ENCODE results near the gene PCDHB10. TPM values are rescaled to one million over a fixed set of nuclear protein-coding genes. Genes with fewer than 3 reads are reported as not detected.
"Not testable (repeated sequence)": the region's sequence is repeated elsewhere in the genome, so short reads cannot be mapped to it uniquely, and the experiment has no call there.

PCDHB10 gene
- total RNA-seq, 6 donors from 2014 or later = 1.0 to 2.2 (median 1.6) TPM

DNA sequence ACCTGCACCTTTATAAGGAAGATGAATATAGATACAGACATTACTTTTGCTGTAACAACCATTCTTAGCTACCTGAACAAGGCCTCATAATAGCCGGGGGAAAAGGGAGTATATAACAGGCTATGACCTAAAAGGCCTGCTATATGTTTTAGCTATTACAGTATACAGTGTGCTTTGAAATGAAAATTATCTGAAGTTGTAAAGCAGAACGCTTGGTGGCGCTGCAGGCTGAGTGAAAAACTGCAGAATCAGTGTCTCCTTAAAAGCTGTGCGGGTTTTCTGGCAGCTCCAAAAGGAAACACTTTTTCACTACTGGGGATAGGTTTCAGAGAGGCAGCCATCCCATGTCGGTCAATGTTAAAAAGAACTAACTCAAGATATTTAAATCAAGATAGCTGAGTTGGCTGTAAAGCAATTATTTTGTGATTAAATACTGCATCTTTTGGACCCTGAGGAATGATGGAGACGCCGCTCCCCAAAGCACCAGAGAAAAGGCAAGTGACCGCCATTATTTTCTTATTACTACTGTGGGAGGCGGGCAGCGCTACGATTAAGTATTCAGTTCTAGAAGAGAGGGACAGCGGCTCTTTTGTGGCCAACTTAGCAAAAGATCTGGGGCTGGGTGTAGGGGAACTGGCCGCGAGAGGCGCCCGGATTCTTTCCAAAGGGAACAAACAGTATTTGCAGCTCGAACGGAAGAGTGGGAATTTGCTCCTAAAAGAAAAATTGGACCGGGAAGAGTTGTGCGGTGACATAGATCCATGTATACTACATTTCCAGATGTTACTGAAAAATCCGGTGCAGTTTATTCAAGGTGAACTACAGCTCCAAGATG, 36.4 kb upstream of the PCDHB10 start:
- no peaks in the 10 kb centered on the region for H3K36me3 ChIP-seq
- peaks cover 13 to 52% (median 48%) of the 10 kb centered on the region in 4 donors for H3K9me3 ChIP-seq
- 32 to 38% methylated on average over 21 of the region's 21 CpGs for WGBS, 2 donors
- no peak for ATAC-seq (ENCODE audit: low FRiP score in 2 of 2)
- TF ChIP-seq POLR2A (IDR thresholded peaks at IDR 0.05) (no peak), EP300 (IDR thresholded peaks at IDR 0.05) (no peak), POLR2AphosphoS5 (IDR thresholded peaks at IDR 0.05) (no peak)
- TF ChIP-seq, protein P1, sequence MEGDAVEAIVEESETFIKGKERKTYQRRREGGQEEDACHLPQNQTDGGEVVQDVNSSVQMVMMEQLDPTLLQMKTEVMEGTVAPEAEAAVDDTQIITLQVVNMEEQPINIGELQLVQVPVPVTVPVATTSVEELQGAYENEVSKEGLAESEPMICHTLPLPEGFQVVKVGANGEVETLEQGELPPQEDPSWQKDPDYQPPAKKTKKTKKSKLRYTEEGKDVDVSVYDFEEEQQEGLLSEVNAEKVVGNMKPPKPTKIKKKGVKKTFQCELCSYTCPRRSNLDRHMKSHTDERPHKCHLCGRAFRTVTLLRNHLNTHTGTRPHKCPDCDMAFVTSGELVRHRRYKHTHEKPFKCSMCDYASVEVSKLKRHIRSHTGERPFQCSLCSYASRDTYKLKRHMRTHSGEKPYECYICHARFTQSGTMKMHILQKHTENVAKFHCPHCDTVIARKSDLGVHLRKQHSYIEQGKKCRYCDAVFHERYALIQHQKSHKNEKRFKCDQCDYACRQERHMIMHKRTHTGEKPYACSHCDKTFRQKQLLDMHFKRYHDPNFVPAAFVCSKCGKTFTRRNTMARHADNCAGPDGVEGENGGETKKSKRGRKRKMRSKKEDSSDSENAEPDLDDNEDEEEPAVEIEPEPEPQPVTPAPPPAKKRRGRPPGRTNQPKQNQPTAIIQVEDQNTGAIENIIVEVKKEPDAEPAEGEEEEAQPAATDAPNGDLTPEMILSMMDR (IDR thresholded peaks at IDR 0.05) = no peak
- no peak overlapping the region for H3K4me3 ChIP-seq
- no peaks in the 10 kb centered on the region for H3K4me1 ChIP-seq
- no peaks in the 10 kb centered on the region for H3K27me3 ChIP-seq
- no peak for DNase-seq
- no peak overlapping the region for H3K27ac ChIP-seq

DNA sequence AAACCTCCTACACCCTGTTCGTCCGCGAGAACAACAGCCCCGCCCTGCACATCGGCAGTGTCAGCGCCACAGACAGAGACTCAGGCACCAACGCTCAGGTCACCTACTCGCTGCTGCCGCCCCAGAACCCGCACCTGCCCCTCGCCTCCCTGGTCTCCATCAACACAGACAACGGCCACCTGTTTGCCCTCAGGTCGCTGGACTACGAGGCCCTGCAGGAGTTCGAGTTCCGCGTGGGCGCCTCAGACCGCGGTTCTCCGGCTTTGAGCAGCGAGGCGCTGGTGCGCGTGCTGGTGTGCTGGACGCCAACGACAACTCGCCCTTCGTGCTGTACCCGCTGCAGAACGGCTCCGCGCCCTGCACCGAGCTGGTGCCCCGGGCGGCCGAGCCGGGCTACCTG, 34.8 kb upstream of the PCDHB10 start:
- H3K4me3 ChIP-seq; ATAC-seq (ENCODE audit: low FRiP score in 2 of 2); H3K27ac ChIP-seq; H3K36me3 ChIP-seq; H3K27me3 ChIP-seq; H3K4me1 ChIP-seq: not testable (repeated sequence)
- 45 to 60% methylated on average over 1 to 22 of the region's 38 CpGs for WGBS, 2 donors
- peak in 1 of 2 donors; percentile 64 for DNase-seq
- H3K9me3 ChIP-seq = peaks cover 10 to 43% (median 36%) of the 10 kb centered on the region in 4 donors

DNA sequence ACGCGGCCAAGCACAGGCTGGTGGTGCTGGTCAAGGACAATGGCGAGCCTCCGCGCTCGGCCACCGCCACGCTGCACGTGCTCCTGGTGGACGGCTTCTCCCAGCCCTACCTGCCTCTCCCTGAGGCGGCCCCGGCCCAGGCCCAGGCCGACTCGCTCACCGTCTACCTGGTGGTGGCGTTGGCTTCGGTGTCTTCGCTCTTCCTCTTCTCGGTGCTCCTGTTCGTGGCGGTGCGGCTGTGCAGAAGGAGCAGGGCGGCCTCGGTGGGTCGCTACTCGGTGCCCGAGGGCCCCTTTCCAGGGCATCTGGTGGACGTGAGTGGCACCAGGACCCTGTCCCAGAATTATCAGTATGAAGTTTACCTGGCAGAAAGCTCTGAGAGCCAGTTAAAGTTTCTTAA, 34.3 kb upstream of the PCDHB10 start:
- ATAC-seq (ENCODE audit: low FRiP score in 2 of 2); H3K4me3 ChIP-seq: not testable (repeated sequence)

DNA sequence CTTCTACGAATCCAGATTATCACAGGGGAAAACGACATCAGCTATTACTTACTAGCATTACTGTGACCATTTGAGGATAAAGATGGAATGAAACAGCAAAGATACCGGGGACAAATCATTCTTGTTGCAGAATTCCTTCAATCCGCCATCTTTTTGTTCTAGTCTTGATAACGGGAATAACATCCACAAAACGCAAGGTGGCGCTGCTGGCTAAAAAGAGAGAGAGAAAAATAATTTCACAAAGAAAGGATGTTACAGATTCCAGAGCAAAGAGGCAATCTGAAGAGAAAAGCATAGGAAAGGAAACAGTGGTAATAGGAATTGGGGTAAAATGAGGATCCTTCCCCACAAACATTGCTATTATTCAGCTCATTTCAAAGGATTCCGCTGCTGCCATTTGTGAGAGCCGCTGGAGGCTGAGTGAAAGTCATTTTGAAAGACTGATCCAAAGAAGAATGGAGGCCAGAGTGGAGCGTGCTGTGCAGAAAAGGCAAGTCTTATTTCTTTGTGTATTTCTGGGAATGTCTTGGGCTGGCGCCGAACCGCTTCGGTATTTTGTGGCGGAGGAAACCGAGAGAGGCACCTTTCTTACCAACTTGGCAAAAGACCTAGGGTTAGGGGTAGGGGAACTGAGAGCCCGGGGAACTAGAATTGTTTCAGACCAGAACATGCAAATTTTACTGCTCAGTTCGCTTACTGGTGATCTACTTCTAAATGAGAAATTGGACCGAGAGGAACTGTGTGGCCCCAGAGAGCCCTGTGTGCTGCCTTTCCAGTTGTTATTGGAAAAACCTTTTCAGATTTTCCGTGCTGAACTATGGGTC, 19.6 kb upstream of the PCDHB10 start, which contains the start of gene PCDHB7:
Gene PCDHB7, plus strand, starts transcription at position 264 of the 824 bp plus-strand sequence. Its CDS starts 192 bp downstream, at position 456.
- 33 to 36% methylated on average over 20 of the region's 20 CpGs for WGBS, 2 donors
- peak within 1 kb of the TSS in 1 of 4 donors; percentile 24 for H3K4me3 ChIP-seq

More for the DNA sequence above, 34.3 kb upstream of the PCDHB10 start:
- 37% methylated on average over 19 of the region's 28 CpGs; no CpG with 5 or more reads in 1 of the 2 donors for WGBS, 2 donors
- peak in 1 of 2 donors; percentile 61 for DNase-seq
- not testable (repeated sequence) for H3K27ac ChIP-seq, H3K36me3 ChIP-seq, H3K4me1 ChIP-seq, H3K27me3 ChIP-seq
- peaks cover 8 to 46% (median 37%) of the 10 kb centered on the region in 4 donors for H3K9me3 ChIP-seq

DNA sequence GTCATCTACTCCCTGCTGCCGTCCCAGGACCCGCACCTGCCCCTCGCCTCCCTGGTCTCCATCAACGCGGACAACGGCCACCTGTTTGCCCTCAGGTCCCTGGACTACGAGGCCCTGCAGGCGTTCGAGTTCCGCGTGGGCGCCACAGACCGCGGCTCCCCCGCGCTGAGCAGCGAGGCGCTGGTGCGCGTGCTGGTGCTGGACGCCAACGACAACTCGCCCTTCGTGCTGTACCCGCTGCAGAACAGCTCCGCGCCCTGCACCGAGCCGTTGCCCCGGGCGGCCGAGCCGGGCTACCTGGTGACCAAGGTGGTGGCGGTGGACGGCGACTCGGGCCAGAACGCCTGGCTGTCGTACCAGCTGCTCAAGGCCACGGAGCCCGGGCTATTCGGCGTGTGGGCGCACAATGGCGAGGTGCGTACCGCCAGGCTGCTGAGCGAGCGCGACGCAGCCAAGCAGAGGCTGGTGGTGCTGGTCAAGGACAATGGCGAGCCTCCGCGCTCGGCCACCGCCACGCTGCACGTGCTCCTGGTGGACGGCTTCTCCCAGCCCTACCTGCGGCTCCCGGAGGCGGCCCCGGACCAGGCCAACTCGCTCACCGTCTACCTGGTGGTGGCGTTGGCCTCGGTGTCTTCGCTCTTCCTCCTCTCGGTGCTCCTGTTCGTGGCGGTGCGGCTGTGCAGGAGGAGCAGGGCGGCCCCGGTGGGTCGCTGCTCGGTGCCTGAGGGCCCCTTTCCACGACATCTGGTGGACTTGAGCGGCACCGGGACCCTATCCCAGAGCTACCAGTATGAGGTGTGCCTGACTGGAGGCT, 17.7 kb upstream of the PCDHB10 start:
- peak in 1 of 2 donors; percentile 85 for DNase-seq
- not testable (repeated sequence) for H3K4me3 ChIP-seq; H3K27me3 ChIP-seq; ATAC-seq (ENCODE audit: low FRiP score in 2 of 2); H3K27ac ChIP-seq; H3K4me1 ChIP-seq; H3K36me3 ChIP-seq
- peaks cover 17 to 50% (median 31%) of the 10 kb centered on the region in 4 donors for H3K9me3 ChIP-seq
- WGBS, 2 donors = 33 to 51% methylated on average over 32 to 76 of the region's 79 CpGs

More for the DNA sequence above, 19.6 kb upstream of the PCDHB10 start, which contains the start of gene PCDHB7:
- Histone ChIP-seq H3K9me3 (peaks cover 13 to 37% (median 21%) of the 10 kb centered on the region in 4 donors), H3K4me1 (no peaks in the 10 kb centered on the region), H3K36me3 (no peaks in the 10 kb centered on the region), H3K27me3 (no peaks in the 10 kb centered on the region), H3K27ac (no peak within 1 kb of the TSS)
- ATAC-seq (ENCODE audit: low FRiP score in 2 of 2) (no peak), DNase-seq (no peak)
- TF ChIP-seq EP300 (IDR thresholded peaks at IDR 0.05) = no peak
- TF ChIP-seq, protein P1 (IDR thresholded peaks at IDR 0.05) = peak in 3 of 6 experiments; percentile 18 to 39 (median 20)

All from upper lobe of left lung (tissue), 6 donors.